GM18519 (cell line): Measurements from ENCODE around the gene MEAK7.

Source experiments
- ATAC-seq: cut with Tn5 transposase; IDR thresholded peaks from one replicate; pipeline ENCODE4 v1.9.1; 2021; ENCODE audit warnings: mild to moderate bottlenecking, moderate library complexity; ENCODE audit not compliant: unreplicated experiment, low FRiP score

MEAK7 gene

GRCh38 chr16:84471966-84472365, 32.5 kb downstream of the MEAK7 start:
- no peak for ATAC-seq

GRCh38 chr16:84471316-84471715, 33.1 kb downstream of the MEAK7 start:
- ATAC-seq = no peak

DNA sequence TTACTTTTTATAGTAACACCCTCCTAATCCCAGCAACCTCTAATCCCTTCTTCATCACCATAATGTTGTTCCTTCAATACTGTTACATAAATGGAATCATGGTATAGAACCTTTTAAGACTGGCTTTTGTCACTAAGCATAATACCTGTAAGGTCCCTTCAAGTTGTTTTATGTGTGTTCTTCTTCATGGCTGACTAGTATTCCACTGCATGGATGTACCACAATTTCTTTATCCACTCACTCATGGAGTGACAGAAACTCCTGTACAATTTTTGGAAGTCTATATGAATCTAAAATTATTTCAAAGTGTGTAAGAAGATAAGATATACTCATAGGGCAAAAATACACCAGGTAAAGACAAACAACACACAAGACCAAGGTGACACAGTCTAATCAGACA, 36.8 kb downstream of the MEAK7 start:
- ATAC-seq = no peak

DNA sequence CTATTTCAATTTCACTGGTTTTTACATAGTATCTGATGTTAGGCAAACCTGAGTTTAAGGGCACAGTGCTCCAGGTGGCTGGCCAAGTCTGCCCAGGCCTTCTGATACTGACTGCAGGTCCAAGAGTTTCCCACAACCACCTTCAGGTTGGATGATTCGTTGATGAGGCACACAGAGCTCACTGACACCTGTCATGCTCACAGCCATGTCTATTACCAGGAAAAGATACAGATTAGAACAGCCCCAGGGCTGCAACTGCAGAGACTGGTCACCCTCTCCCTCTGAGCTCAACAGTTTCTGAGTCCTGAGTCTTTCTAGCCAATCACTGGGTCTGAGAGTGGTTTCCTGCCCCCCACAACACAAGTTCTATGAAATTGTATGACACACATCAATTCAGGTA, 37.2 kb downstream of the MEAK7 start:
- no peak for ATAC-seq

DNA sequence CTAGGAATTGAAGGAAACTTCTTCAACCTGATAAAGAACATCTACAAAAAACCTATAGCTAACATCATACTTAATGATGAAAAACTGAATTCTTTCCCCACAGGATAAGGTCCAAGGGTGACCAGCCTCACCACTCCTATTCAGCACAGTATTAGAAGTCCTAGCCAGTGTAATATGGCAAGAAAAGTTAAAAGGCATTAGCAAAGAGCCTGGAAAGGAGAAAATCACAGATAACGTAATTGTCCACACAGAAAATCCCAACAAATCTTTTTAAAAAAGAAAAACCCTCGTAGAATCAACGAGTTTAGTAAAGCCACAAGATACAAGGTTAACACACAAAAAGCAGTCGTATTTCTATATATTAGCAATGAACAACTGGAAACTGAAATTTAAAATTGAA, 37.8 kb downstream of the MEAK7 start:
- ATAC-seq = no peak

DNA sequence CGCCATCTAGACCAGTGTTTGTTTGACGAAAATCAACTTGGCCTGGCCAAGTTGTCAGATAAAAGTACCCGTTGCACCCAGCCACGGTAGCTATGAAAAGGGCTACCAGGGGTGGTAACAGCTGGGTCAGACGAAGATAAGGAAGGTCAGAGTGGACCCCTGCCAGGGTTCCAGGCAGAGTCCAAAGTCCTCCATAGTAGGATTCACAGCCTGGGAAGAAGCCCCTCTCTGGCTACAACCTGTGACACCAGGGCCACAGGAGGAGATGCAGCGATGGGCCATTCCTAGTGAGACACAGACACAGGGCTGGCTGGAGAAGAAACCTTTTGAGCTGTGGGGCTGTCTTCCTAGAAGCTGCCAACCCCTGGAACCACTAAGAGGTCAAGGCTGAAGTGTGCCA, 39.3 kb downstream of the MEAK7 start:
- ATAC-seq = no peak

GRCh38 chr16:84464116-84464515, 40.3 kb downstream of the MEAK7 start:
- ATAC-seq = no peak

GRCh38 chr16:84463221-84463620, 41.2 kb downstream of the MEAK7 start:
- ATAC-seq = no peak

GRCh38 chr16:84462296-84463210, 41.9 kb downstream of the MEAK7 start:
- no peak for ATAC-seq

DNA sequence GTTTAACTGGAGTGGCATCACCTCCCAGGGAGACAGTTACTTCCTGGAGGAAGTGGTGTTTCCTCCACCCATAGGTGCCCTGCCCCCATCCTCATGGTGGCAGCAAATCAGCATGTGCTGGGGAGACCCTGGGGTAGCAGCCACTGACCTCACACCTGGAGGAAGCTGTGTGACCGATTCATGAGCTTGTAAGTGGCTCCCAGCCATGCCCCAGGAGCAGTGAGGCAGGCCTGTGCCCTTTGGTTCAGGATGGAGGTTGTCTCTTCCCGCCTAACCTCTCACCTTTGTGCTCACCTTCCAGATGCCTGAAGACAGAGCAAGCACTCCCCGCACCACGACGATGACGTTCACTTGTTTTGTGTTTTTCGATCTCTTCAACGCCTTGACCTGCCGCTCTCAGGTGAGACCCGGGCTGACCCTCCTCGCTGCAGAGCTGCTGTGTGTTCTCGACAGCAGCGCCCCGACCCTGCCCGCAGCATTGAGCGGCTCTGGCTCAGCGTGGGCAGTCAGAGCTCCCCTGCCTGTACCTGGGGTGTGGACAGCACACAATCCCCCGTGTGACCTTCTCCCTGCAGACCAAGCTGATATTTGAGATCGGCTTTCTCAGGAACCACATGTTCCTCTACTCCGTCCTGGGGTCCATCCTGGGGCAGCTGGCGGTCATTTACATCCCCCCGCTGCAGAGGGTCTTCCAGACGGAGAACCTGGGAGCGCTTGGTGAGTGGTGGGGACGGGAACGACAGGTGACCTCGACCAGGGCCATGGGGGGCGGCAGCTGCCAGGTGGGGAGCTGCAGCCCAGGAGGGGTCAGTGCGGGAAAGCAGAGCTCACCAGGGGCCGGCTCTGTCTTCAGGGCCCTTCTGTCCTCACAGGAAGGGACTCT, 42.8 kb downstream of the MEAK7 start:
- no peak for ATAC-seq

DNA sequence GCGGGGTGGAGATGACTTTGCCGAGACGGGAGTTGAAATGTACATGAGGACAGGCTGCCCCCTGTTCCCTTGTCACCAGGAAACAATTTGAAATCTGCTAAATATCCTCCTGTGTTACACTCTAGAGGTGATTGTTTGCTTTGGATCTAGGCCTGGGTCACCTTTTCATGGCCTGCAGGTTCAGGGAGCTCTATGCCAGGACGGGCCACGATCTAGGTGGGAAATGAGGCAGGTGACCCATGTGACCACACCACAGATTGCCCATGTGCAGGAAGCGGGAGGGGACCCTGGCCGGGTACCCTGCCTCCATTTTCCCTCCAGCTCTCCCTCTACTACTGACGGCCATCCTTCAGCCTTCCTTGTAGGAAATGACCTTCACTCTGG, 43.4 kb downstream of the MEAK7 start:
- no peak for ATAC-seq

DNA sequence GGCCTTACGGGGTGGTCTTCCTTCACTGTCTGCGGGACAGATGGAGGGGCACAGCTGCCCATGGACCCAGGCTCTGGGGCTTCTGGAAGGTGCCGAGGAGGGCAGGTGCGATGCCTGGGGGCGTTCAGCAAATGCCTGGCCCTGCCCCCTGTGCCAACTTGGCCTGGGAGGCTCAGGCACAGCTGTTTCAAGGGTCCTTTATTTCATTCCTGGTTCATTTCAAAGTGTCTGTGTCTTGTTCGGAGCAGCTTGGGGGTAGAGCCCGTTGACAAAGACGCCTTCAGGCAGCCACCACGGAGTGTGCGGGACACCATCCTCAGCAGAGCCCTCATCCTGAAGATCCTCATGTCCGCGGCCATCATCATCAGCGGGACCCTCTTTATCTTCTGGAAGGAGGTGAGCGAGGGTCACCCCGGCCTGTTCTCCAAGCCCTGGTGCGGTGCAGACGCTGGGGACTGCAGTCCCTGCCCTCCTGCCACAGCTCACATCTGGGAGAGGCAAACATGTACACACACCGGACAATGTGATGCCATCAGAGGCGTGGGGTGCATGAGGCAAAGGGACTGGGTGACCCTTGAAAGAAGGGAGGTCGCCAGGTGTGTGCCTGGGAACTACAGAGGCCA, 43.9 kb downstream of the MEAK7 start:
- ATAC-seq = no peak

DNA sequence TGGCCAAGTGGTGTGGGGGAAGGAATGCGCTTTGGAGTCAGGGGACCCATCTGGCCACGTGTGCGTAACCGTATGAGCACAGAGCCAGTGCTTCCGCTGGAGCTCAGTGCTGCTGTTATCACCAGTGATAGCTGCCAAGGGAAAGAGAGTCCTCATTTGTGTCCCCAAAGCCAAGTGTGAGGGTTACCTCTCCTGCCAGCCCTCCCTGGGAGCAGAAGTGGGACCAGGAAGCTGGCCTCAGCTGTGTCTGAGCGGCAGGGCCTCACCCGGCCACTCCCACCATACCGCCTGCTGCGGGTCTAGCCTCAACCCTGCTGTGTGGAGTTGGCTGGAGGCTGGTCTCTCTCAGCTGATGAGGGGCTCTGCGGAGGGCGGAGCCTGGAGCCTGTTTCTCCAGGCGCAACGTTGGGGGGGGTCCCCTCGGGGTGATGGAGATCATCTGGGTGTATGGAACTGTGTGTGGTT, 44.5 kb downstream of the MEAK7 start:
- no peak for ATAC-seq

GRCh38 chr16:84459533-84459894, 44.9 kb downstream of the MEAK7 start:
- ATAC-seq = no peak

DNA sequence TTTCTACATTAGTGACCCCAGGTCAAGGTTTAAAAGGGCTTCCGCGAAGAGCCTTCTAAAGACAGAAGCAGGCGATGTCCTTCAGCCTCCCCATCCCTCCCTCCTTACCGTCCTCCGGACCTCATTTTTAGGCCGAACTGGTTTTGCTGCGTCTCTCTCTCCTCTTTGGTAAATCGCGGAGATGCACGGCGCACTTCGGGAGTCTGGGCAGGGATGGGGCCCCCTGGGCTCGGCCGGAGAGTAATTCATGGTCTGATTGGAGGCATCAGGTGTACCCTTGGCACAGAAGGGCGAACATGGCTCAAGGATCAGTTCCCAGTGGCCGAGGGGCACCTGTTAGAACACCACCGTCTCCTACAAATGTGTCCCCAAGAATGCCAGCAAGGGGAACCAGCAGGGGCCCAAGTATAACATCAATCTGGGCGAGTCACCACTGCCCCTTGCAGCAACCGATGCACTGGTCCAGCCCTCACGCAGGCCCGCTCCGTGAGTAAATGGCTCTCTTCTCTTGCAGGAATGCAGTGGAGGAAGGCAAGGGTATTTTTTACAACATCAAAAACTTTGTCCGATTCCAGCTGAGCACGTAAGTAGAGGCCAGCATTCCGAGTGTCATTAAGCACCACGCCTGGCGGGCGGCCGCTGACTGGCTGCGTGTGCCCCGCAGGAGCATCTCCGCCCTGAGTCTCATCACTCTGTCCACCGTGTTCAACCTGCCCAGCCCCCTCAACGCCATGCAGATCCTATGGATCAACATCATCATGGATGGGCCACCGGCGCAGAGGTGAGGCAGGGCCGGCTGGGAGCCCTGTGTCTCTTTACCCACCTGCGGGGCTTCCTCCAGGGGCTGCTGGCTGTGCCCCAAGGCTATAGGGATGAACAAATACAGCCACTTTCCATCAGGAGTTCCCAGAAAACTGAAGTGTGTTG, 45.6 kb downstream of the MEAK7 start:
- ATAC-seq = no peak

DNA sequence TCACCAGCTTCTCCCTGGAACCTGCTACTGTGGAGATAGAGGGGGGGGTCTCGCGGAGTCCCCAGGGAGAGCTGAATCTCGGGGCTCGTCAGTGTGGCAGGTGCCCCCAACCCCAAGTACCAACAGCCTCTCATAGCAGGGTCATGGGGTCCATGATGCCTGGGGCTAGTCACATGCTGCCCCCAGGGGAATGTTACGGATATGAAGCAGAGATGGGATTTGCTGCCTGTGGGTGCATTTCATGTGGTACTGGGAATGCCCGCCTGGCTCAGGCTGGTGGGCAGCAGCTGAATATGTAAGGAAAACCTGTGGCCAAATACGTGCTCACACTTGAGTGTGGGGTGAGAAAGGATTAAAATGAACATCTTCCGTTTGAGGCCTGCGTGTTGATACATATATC, 49.4 kb downstream of the MEAK7 start:
- ATAC-seq = no peak
